ENCODE results near the gene ADI1.

The ADI1 gene

GRCh38 chr2:3519255-3520205 is at the start of gene ADI1:
ADI1 (minus strand) TSS chr2:3519531; CDS start chr2:3519487, 44 bp downstream.
- peak; percentile 55 for DNase-seq (ENCODE audit: low read depth)

DNA sequence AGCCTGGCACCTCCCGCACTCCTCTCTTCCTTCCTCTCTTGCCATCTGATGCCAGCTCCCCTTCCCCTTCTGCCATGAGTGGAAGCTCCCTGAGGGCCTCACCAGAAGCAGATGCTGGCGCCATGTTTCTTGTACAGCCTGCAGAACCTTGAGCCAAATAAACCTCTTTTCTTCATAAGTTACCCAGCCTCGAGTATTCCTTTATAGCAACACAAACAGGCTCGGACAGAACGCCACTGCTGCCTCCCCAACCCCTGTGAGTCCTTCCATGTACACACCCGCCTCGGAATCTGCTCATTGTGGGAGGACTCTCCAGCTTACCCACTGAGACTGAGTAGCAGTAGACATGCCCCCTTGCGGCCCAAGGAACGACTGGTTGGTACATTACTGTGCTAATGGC is 47.5 kb upstream of the ADI1 start:
- DNase-seq (ENCODE audit: low read depth), result no peak

- no peak for DNase-seq (ENCODE audit: low read depth)
These were observed 45.8 kb upstream of the ADI1 start for GRCh38 chr2:3565117-3565516.

DNA sequence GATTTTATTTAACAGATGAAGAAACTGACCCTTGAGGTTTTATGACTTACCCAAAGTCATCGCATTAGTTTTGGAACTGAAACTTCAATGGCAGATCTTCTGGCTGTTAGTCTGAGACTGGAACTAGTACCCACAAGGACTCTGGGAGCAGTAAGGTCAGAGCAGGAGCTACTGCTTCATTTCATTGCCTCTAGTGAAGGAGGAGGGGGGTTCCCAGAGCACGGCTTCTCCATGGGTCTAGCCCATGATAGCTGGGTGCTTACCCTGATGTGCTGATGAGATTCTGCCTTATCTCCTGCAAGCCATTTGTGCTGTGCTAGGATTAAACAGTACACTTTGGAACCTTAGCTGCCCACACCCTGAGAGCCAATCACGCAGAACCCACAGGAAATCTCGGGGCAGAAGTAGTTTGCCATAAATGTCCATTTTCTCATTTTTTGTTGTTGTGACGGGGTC is 44.2 kb upstream of the ADI1 start:
- no peak for DNase-seq (ENCODE audit: low read depth)

GRCh38 chr2:3558205-3559014 is 39.1 kb upstream of the ADI1 start, which contains the start of gene RNASEH1:
RNASEH1 (minus strand) TSS chr2:3558333; CDS start chr2:3558260, 73 bp downstream.
- DNase-seq (ENCODE audit: low read depth), result peak; percentile 96

DNA sequence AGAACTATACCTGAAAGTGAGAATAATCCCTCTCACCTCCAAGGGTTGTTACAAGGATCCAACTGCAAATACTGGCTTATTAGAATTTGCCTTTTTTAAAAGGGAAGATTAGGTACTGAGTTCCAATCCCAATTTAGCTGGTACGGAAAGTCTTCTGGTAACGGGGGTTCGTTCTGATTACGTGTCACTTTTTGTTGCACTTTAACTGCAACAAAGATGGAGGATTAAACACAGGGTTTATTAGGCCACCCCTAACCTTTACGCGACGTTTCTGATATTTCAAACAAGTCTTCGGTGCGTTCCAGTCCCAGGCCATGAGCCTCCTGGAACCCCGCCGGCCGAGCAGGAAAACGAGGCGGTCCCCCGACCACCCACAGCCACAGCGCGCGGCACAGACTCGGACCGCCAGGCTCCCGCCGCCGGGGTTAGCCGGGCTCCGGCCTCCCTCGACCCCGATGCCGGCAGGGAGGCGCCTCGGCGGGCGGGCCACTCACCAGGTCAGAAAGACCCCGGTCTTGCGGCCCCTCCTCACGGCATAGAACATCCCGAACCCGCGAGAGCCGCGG is 38.4 kb upstream of the ADI1 start:
- no peak for DNase-seq (ENCODE audit: low read depth)

DNA sequence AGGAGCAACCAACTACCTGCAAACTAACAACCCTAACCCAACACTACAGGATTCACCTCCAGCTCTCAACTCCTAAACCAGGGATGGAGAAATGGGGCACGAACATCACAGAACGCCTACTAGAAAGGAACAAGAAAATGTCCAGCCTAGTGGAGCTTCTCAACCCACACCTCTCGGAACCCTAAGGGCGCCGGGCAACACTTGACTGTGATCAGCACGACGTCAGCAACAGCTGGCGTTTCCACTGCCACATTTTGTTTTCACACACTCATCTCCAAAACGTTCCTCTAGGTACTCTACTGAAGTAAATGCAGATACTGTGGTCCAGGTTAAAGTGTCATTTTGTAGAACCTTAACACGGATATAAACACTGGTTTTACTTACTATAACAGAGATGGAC is 34.6 kb upstream of the ADI1 start:
- DNase-seq (ENCODE audit: low read depth), result no peak

DNA sequence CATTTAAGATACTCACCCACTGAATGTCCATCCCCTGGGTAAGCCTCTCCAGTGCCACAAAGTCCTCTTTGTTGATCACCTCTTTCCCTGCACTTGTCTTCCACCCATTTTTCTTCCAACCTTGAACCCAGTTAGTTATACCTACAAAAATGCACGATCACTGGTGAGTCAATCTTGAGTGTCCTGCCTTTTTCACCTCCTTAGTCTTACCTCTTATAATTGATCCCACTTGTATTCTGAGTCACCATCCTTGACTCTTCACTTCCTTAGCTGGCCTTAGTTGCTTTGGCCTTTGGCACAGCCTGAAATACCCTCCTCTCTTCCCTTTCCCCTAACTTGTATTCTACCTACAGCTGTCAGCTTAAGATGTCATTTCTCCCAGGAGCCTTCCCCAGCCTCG is 28.6 kb upstream of the ADI1 start:
- DNase-seq (ENCODE audit: low read depth), result no peak

GRCh38 chr2:3545788-3546478 is 26.6 kb upstream of the ADI1 start:
- DNase-seq (ENCODE audit: low read depth), result no peak

DNA sequence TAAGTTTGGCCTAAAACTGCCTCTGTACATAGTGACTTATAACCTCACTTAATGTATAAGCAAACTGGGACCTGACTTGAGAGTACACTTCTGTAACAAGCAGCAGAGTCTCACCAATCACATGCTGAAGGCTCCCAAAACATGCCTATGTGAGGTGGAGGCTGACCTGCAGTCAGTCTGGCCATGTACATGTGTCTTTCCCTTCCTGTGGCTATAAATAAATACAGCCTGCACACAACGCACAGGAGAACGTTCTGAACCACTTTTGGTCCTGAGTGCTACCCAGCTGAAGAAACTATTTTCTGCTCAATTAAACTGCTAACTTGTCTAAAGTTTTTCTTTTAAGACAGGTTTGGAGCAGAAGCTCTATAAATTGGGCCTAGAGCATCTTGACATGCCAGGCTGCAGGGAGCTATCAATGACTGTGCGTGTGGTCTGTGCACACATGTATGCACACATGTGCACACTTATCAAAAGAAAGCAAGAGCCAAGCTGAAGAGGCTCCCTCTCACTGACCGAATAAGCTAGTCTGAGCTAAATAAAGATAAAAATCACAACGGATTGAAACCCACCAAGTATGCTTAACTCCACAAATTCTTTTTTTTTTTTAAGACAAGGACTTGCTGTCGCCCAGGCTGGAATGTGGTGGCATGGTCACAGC is 23.8 kb upstream of the ADI1 start:
- DNase-seq (ENCODE audit: low read depth), result no peak

GRCh38 chr2:3542107-3542506 is 22.8 kb upstream of the ADI1 start:
- no peak for DNase-seq (ENCODE audit: low read depth)

DNA sequence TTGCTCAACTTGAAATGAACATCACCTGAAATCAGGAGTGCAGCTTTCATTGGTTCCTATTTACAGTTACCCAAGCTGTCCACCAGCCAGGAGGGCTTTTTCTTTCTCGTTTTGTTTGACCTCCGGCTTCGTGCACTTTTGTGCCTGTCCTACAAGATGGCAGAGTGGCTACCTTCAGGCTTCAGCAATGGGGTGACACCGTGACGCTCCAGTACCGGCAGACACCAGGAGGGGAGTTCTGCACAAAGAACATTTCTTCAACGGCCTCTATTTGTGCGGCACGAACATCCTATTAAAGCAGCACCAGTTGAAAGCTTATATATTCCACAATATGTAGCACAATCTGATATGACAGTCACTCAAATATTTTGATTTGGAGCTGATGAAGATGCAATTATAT is 20.5 kb upstream of the ADI1 start:
- no peak for DNase-seq (ENCODE audit: low read depth)

GRCh38 chr2:3536682-3537632 is 17.6 kb upstream of the ADI1 start:
- DNase-seq (ENCODE audit: low read depth), result no peak

DNA sequence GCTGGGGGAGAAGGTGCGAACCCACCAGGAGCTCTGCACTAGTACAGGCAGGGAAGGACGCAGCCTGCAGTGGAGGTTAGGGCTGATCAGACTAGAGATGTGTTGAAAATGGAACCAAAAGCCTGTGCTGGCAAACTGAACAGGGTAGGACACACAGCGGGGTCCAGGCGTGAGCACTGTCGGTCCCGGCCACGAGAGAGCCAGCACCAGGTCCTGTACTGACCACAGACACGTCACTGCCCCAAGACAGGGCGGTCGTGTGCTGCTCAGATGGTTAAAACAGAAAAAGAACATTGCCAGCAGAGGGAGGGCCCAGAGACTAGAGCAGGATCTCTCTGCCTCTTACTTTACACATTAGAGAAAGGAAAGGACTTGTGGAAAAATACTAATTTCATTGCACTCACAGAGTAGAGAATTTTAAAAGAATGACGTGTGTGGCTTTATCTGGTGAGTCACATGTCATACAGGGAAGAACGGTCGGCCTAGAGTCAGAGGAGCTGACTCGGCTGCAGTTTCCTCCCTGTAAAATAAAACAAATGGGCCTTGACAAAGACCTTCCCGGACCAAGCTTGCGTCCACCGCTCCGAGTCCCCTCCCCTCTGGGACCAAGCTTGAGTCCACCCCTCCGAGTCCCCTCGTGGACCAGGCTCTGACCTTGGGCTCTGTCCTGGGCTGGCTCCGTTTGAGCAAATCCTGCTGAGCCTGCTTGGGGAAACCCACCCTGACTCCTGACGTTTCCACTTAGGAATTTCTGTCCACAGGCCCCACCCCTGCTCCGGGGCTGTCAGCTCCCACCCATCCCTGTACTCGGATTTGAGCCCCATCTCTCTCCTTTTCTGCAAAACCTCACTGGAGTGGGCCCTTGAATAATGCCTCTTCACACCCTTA is 16.7 kb upstream of the ADI1 start:
- DNase-seq (ENCODE audit: low read depth), result peak; percentile 81

DNA sequence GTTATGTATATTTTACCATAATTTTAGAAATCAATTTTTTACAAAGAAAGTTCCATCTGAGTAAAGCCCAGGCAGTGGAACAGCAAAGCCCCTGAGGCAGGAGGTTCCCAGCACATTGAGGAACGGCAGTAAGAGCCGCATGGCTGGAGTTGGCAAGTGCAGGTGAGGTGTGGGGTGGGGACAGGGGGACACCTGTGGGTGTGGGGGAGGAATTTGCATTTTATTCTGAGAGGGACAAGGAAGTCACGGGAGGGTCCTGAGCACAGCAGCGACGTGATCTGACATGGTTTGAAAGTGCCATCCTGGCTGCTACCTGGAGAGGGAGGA is 16.1 kb upstream of the ADI1 start:
- no peak for DNase-seq (ENCODE audit: low read depth)

- DNase-seq (ENCODE audit: low read depth), result no peak
These were observed 15.0 kb upstream of the ADI1 start for GRCh38 chr2:3534251-3534814.

DNA sequence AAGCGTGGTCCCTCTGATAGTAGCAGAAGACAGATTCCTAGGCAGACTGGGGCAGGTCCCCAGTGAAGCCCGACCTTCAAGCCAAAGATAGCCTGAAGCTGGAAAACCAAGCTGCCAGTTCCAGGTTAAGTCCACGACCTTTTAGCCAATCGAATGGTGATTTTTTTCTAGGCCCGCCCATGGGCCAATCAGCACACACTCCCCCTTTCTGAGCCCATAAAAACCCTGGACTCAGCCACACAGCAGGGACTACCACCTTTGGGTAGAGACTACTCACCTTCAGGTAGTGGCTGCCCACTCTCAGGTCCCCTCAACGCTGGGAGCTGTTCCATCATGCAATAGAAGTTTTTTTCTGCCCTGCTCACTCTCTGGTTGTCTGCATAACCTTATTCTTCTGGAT is 14.5 kb upstream of the ADI1 start:
- no peak for DNase-seq (ENCODE audit: low read depth)

DNA sequence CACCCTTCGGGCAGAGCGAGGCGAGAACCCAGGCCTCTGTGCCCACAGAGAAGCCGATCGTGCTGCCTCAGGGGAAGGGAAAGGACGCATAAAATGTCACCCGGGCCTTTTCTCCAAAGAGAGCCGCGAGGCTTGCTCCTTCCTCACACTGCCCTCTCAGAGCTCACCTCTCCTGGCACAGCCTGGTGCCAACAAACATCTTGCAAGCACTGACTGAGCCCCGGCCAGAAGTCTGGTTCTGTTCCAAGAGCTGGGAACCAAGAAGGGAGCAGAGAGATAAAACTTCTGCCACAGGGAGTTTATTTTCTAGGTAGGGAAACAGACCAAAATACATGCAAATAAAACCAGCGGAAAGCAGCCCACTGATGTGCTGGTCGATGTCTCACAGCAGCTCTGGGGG is 13.6 kb upstream of the ADI1 start:
- DNase-seq (ENCODE audit: low read depth), result no peak
